Sigmoid colon (tissue), 3 donors: ENCODE data around the gene GLIPR2.

Source experiments
- POLR2A ChIP-seq, 2 donors: fragments of 450-650 bp; IDR thresholded peaks; one replicate each; pipeline ENCODE4 v1.6.1; 2016; ENCODE audit warnings: antibody characterized with exemption in 2 of 2, mild to moderate bottlenecking in 2 of 2, moderate library complexity in 2 of 2
- TF ChIP-seq, protein P1 (sequence below), 4 experiments: fragments of 450-650 bp in 3 of 4; fragments of 200-600 bp in 1 of 4; IDR thresholded peaks; one replicate each; pipeline ENCODE4 v1.5.1; 2016 to 2019; ENCODE audit warnings: antibody characterized with exemption in 4 of 4, mild to moderate bottlenecking in 3 of 4, moderate library complexity in 2 of 4

DNA sequence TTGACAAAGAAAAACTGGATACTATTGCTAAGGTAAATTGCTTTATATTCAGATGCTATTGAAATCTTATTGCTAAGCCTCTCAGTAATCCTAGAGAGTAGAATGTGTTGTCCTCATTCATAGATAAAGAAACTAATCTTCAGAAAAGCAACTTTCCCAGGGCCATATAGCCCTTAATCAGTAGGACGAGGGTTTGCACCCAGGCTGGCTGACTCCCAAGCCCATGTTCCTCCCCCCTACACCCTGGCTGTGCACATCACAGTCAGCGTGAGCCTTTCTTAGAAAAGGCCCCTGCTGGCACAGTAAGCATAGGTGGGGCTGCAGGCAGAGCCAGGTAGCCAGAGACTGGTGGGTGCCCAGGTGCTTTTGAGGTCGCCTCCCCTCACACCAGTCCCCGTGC is 15.8 kb upstream of the GLIPR2 start:
- TF ChIP-seq, protein P1, sequence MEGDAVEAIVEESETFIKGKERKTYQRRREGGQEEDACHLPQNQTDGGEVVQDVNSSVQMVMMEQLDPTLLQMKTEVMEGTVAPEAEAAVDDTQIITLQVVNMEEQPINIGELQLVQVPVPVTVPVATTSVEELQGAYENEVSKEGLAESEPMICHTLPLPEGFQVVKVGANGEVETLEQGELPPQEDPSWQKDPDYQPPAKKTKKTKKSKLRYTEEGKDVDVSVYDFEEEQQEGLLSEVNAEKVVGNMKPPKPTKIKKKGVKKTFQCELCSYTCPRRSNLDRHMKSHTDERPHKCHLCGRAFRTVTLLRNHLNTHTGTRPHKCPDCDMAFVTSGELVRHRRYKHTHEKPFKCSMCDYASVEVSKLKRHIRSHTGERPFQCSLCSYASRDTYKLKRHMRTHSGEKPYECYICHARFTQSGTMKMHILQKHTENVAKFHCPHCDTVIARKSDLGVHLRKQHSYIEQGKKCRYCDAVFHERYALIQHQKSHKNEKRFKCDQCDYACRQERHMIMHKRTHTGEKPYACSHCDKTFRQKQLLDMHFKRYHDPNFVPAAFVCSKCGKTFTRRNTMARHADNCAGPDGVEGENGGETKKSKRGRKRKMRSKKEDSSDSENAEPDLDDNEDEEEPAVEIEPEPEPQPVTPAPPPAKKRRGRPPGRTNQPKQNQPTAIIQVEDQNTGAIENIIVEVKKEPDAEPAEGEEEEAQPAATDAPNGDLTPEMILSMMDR (IDR thresholded peaks at IDR 0.05): no peak
- TF ChIP-seq POLR2A (IDR thresholded peaks at IDR 0.05): no peak
